NCI-H187 (cell line): ENCODE data around the gene ORC6.
"Not testable (repeated sequence)": the region's sequence is repeated elsewhere in the genome, so short reads cannot be mapped to it uniquely, and the experiment has no call there.

Source experiments
- DNase-seq, 2 experiments: peaks; one replicate each; lab custom pipeline; 2025; lab: John Stamatoyannopoulos, UW

Gene ORC6

GRCh38 chr16:46689365-46690280 lies at the start of gene ORC6:
ORC6 (plus strand) TSS chr16:46689659; CDS start chr16:46689706, 47 bp downstream.
- peak; percentile 81 to 92 for DNase-seq

GRCh38 chr16:46648656-46649055 lies 40.8 kb upstream of the ORC6 start:
- DNase-seq, result no peak

- DNase-seq, result no peak
Measured at GRCh38 chr16:46649588-46650253, 39.7 kb upstream of the ORC6 start.

- no peak for DNase-seq
Measured at GRCh38 chr16:46650254-46650623, 39.2 kb upstream of the ORC6 start.

GRCh38 chr16:46651305-46651704 lies 38.2 kb upstream of the ORC6 start:
- no peak for DNase-seq

GRCh38 chr16:46658925-46659324 lies 30.5 kb upstream of the ORC6 start:
- no peak for DNase-seq

GRCh38 chr16:46662123-46662522 lies 27.3 kb upstream of the ORC6 start:
- DNase-seq, result no peak

GRCh38 chr16:46673320-46674013 lies 16.0 kb upstream of the ORC6 start:
- no peak for DNase-seq

GRCh38 chr16:46677943-46678342 lies 11.5 kb upstream of the ORC6 start:
- not testable (repeated sequence) for DNase-seq

- DNase-seq, result not testable (repeated sequence)
Measured at GRCh38 chr16:46681867-46682266, 7.6 kb upstream of the ORC6 start.

- DNase-seq, result no peak
Measured at GRCh38 chr16:46686815-46687473, 2.5 kb upstream of the ORC6 start.

- no peak for DNase-seq
Measured at GRCh38 chr16:46687486-46687885, 2.0 kb upstream of the ORC6 start.

- no peak for DNase-seq
Measured at GRCh38 chr16:46688101-46688653, 1.3 kb upstream of the ORC6 start.

GRCh38 chr16:46688654-46689364 lies 650 bp upstream of the ORC6 start, which contains the start of gene VPS35:
VPS35 (minus strand) TSS chr16:46689178; CDS start chr16:46689133, 45 bp downstream.
- peak; percentile 92 to 93 for DNase-seq

- DNase-seq, result no peak
Measured at GRCh38 chr16:46690281-46691178, 1.1 kb downstream of the ORC6 start.

- DNase-seq, result no peak
Measured at GRCh38 chr16:46691726-46692125, 2.3 kb downstream of the ORC6 start.

GRCh38 chr16:46693598-46693997 lies 4.1 kb downstream of the ORC6 start:
- no peak for DNase-seq

GRCh38 chr16:46695937-46696336 lies 6.5 kb downstream of the ORC6 start:
- DNase-seq, result no peak

- no peak for DNase-seq
Measured at GRCh38 chr16:46696957-46697356, 7.5 kb downstream of the ORC6 start.

GRCh38 chr16:46700048-46700447 lies 10.6 kb downstream of the ORC6 start:
- no peak for DNase-seq
